Measurements from ENCODE around the gene TAGLN2.
"Not testable (repeated sequence)": the region's sequence is repeated elsewhere in the genome, so short reads cannot be mapped to it uniquely, and the experiment has no call there.

The TAGLN2 gene

DNA sequence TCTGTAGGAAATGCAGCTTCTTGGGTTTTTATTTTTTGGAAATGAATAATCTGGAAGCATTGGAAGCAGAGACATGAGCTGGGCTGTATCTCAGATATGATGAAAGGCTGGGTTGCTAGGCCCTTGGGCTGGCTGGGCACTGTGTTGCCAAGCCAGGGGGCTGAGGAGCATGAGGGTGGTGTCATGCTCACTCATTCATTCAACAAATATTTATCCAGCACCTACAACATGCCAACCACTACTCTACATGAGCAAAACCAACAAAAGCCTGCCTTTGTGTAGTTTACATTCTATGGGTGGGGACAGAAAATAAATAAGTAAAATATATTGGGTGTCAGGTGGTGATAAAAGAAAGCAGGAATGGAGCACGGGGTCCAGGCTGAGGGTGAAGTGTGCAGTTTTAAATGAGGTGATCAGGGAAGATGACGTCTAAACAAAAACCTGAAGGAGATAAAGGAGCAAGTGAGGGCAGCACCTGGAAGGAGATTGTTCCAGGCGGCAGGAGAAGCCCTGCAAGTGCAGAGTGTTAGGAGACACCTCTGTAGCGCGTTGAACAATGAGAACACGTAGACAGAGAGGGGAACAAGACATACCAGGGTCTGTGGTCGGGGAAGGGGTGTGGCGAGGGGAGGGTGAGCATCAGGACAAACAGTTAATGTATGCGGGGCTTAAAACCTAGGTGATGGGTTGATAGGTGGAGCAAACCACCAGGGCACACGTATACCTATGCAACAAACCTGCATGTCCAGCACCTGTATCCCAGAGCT is 10.9 kb downstream of the TAGLN2 start:
- TF ChIP-seq, protein P1, sequence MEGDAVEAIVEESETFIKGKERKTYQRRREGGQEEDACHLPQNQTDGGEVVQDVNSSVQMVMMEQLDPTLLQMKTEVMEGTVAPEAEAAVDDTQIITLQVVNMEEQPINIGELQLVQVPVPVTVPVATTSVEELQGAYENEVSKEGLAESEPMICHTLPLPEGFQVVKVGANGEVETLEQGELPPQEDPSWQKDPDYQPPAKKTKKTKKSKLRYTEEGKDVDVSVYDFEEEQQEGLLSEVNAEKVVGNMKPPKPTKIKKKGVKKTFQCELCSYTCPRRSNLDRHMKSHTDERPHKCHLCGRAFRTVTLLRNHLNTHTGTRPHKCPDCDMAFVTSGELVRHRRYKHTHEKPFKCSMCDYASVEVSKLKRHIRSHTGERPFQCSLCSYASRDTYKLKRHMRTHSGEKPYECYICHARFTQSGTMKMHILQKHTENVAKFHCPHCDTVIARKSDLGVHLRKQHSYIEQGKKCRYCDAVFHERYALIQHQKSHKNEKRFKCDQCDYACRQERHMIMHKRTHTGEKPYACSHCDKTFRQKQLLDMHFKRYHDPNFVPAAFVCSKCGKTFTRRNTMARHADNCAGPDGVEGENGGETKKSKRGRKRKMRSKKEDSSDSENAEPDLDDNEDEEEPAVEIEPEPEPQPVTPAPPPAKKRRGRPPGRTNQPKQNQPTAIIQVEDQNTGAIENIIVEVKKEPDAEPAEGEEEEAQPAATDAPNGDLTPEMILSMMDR (IDR thresholded peaks at IDR 0.05; ENCODE audit: extremely low read depth, missing control alignments), result no peak

DNA sequence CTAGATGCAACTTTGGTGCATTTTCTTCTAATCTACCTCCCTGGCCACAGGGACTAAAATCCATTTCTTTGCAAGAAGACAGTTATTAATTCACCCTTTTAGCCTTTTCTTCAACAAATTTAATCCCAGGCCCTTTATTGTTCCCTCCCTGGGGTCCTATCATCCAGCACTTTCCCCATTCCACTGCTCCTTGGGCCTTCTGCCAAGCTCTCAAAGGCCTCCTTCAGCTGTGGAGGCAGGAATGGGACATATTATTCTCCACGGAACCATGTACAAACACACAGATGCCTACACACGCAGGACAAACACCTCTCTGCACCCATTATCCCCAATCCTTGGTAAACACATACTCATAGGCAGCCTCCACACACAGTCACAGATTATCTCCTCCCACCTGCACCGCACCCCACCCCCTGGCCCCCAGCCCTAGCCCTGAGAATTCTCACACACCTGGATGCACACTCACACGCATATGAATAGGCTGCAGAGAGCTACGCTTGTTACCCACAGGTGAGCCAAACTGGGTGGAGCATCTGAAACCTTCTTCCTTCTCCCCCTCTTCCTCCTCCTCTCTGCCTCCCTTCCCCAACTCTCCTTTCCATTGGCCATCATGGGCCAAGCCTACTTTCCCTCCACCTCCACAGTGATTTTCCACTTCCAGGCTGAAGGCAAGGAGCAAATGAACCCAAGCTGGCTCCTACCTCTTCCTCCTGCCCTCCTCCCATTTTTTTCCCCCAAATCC is 11.7 kb downstream of the TAGLN2 start:
- TF ChIP-seq, protein P1 (IDR thresholded peaks at IDR 0.05; ENCODE audit: extremely low read depth, missing control alignments), result no peak
- DNase-seq (ENCODE audit: low spot score), result no peak

More for the DNA sequence above, 10.9 kb downstream of the TAGLN2 start:
- DNase-seq (ENCODE audit: low spot score), result no peak

DNA sequence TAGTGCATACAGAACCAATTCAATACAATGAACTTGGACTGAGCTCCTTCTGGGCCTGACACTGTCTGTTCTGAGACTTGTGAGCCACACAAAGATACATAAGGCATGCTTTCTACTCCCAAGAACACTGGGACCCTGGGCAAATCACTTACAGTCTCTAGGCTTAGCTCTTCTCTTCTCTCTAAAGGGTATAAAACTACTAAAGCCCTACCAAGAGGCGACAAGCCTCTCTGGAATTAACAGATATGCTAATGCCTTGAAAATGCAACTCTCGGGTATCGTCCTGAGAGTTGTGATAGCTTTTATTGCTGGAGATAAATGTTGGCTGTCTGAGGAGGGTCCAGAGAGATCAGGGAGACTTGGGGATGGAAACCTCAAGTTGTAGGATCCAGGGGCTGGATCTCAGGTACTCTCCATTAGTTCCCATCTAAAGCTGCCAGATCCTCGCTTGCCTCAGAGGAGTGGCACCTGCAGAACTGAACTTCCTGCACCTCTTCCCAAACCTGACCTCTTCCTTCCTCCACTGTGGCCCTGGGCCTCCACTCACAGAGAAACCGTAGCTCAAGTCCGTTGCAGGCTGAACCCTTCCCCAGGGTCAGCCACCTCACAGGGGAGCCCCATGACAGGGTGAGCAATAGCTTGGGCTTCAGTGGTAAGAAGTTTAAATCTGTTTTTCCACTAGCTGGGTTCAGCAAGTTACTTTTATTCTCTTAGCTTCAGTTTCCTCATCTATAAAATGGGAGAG is 13.8 kb downstream of the TAGLN2 start:
- TF ChIP-seq, protein P1 (IDR thresholded peaks at IDR 0.05; ENCODE audit: extremely low read depth, missing control alignments), result no peak
- DNase-seq (ENCODE audit: low spot score), result no peak

DNA sequence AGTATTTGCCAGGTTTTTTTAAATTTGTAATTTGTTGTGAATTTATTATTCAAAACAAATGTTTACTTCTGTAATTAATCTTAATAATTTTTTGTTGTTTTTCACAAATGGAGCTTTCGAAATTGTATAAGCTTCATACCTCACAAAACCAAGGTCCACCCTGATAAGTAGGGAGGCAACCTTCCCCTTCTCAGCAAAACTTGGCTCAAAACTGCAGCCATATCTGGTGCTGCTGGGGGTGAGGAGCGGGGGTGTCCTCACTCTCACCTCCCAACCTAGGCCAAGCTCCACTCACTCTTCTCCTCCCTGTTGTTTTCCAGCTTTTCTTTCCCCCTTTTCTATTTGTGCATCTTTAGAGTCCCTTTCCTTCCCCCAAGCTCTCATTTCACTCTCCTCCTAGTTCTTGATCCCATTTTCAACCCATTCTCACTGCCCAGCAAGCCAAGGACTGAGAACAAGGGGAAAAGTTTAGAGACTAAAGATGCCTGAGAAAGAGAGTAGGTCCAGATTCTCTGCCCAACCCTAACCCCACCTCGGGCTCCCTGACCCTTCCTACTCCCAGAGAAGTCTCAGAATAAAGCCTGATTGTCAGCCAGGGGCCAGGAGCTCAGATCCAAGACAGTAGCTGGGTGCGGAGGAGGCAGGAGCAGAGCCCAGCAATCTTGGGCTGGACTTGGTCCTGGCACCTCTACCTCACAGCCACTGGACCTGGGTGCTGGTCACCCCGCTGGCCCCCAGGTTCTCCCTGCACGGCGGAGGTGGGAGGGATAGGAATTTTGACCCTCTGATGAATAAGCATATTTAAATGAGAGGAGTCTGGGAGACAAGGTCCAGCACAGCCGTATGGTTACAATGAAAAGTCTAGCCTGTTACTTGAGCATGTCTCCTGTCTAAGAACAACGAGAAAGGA is 17.0 kb downstream of the TAGLN2 start:
- no peak for DNase-seq (ENCODE audit: low spot score)
- TF ChIP-seq, protein P1 (IDR thresholded peaks at IDR 0.05; ENCODE audit: extremely low read depth, missing control alignments), result no peak

DNA sequence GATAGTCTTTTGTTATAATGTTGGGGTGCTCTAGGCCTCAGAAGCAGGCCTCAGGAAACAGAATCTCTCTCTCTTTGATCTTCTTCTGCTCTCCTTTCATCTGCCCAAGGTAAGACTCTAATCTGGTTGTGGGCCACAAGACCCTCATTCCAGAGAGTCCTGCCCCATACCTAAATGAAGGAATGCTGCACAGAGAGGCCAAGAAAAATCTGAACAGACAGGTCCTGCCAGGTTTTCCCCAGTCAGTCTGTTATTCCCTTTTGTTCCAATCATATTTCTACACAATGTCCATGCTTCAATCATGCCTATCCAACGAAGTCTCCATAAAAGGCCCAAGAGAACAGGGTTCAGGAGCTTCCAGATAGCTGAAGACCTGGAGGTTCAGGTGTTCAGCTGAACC is 18.3 kb downstream of the TAGLN2 start:
- TF ChIP-seq, protein P1 (IDR thresholded peaks at IDR 0.05; ENCODE audit: extremely low read depth, missing control alignments), result no peak
- no peak for DNase-seq (ENCODE audit: low spot score)

DNA sequence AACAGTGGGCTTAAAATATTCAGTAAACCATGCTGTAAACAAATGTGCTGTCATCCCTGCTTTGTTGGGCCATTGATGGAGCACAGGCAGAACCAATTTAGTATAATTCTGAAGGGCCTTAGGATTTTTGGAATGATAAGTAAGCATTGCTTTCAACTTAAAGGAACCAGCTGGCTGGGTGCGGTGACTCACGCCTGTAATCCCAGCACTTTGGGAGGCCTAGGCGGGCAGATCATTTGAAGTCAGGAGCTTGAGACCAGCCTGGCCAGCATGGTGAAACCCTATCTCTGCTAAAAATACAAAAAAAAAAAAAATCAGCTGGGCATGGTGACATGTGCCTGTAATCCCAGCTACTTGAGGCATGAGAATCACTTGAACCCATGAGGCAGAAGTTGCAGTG is 21.3 kb downstream of the TAGLN2 start:
- not testable (repeated sequence) for DNase-seq (ENCODE audit: low spot score)

DNA sequence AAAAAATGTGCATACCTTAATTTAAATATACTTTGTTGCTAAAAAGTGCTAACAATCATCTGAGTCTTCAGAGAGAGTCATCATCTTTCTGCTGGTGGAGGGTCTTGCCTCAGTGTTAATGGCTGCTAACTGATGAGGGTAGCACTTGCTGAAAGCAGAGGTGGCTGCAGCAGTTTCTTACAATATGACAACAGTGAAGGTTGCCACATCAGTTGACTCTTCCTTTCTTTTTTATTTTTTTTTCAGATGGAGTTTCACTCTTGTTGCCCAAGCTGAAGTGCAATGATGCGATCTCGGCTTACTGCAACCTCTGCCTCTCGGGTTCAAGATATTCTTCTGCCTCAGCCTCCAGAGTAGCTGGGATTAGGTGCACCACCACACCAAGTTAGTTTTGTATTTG is 22.8 kb downstream of the TAGLN2 start:
- DNase-seq (ENCODE audit: low spot score), result no peak
- TF ChIP-seq, protein P1 (IDR thresholded peaks at IDR 0.05; ENCODE audit: extremely low read depth, missing control alignments), result no peak
